OCI-LY3 (cell line): ENCODE results near the gene WTIP.

Experiments
- H2AFZ ChIP-seq: fragments of 200-600, 300-600 bp; shearing (Covaris generic); 2 replicates; pipeline ENCODE4 v1.6.0; 2014; ENCODE audit warnings: antibody characterized with exemption, low read depth, low read length
- H3K27ac ChIP-seq: fragments of 200-600, 300-600 bp; sonication (generic); 2 replicates; pipeline ENCODE4 v1.5.1; 2014; ENCODE audit warnings: mild to moderate bottlenecking, low read length, moderate library complexity, mixed read lengths
- H3K27me3 ChIP-seq: fragments of 200-600, 300-600 bp; sonication (generic); 2 replicates; pipeline ENCODE4 v1.6.1; 2014; ENCODE audit warnings: low read depth, low read length, mixed read lengths
- H3K36me3 ChIP-seq: fragments of 200-600, 300-600 bp; sonication (generic); replicated peaks from 2 replicates; pipeline ENCODE3; 2014; ENCODE audit warnings: low read depth, low read length, mixed read lengths
- H3K4me1 ChIP-seq: fragments of 300-600, 200-600 bp; sonication (generic); 2 replicates; pipeline ENCODE4 v1.6.1; 2014; ENCODE audit warnings: low read length, mixed read lengths
- H3K4me2 ChIP-seq: fragments of 200-600, 300-600 bp; sonication (generic); 2 replicates; pipeline ENCODE4 v1.6.1; 2014; ENCODE audit warnings: low read length, mixed read lengths
- H3K4me3 ChIP-seq: fragments of 300-600, 200-600 bp; sonication (generic); 2 replicates; pipeline ENCODE4 v1.5.1; 2014; ENCODE audit warnings: antibody characterized with exemption, mild to moderate bottlenecking, low read length, moderate library complexity
- H3K79me2 ChIP-seq: fragments of 300-600, 200-600 bp; shearing (Covaris generic); 2 replicates; pipeline ENCODE4 v1.6.1; 2014; ENCODE audit warnings: mild to moderate bottlenecking, low read length, mixed read lengths
- H3K9ac ChIP-seq: fragments of 300-600, 200-600 bp; shearing (Covaris generic); 2 replicates; pipeline ENCODE4 v1.6.0; 2014; ENCODE audit warnings: mild to moderate bottlenecking, low read length, moderate library complexity
- H3K9me3 ChIP-seq: fragments of 200-600, 300-600 bp; shearing (Covaris generic); 2 replicates; pipeline ENCODE4 v1.6.1; 2014; ENCODE audit warnings: low read length, mixed read lengths; ENCODE audit not compliant: insufficient read depth
- H4K20me1 ChIP-seq: fragments of 200-600, 300-600 bp; sonication (generic); 2 replicates; pipeline ENCODE4 v1.6.1; 2016; ENCODE audit warnings: low read length, mixed read lengths; ENCODE audit not compliant: insufficient read depth
- EZH2phosphoT487 ChIP-seq: fragments of 200-600 bp; shearing (Covaris generic); IDR thresholded peaks from 2 replicates; pipeline ENCODE4 v1.6.1; 2018; ENCODE audit warnings: antibody characterized with exemption, mixed run types, low read depth
- TF ChIP-seq, protein P1 (sequence below): fragments of 200-600, 300-600 bp; sonication (generic); IDR thresholded peaks from 2 replicates; pipeline ENCODE4 v1.5.1; 2014; ENCODE audit warnings: antibody characterized with exemption, low read length, low read depth

The WTIP gene

DNA sequence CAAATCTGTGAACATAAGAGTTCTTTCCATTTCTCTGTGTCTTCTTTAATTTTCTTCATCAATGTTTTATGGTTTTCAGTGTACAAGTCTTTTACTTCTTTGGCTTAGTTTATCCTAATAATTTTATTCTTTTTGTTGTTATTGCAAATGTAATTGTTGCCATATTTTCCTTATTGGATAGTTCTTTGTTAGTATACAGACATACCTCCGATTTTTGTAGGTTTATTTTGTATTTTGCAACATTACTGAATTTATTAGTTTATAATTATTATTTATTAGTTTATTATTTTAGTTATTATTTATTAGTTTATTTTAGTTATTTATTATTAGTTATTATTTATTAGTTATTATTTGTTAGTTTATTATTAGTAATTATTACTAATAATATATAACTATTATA, 43.4 kb downstream of the WTIP start:
- no peak overlapping the region for H3K4me3 ChIP-seq
- H3K79me2 ChIP-seq: no peaks in the 10 kb centered on the region
- no peak overlapping the region for H2AFZ ChIP-seq
- peaks cover 13% of the 10 kb centered on the region; the same call in 1 of the 2 replicates for H3K27me3 ChIP-seq
- H4K20me1 ChIP-seq: no peaks in the 10 kb centered on the region
- no peaks in the 10 kb centered on the region for H3K9me3 ChIP-seq
- TF ChIP-seq, protein P1, sequence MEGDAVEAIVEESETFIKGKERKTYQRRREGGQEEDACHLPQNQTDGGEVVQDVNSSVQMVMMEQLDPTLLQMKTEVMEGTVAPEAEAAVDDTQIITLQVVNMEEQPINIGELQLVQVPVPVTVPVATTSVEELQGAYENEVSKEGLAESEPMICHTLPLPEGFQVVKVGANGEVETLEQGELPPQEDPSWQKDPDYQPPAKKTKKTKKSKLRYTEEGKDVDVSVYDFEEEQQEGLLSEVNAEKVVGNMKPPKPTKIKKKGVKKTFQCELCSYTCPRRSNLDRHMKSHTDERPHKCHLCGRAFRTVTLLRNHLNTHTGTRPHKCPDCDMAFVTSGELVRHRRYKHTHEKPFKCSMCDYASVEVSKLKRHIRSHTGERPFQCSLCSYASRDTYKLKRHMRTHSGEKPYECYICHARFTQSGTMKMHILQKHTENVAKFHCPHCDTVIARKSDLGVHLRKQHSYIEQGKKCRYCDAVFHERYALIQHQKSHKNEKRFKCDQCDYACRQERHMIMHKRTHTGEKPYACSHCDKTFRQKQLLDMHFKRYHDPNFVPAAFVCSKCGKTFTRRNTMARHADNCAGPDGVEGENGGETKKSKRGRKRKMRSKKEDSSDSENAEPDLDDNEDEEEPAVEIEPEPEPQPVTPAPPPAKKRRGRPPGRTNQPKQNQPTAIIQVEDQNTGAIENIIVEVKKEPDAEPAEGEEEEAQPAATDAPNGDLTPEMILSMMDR: no peak
- TF ChIP-seq EZH2phosphoT487: no peak
- no peak overlapping the region for H3K4me2 ChIP-seq
- no peak overlapping the region for H3K9ac ChIP-seq
- H3K27ac ChIP-seq: no peak overlapping the region
- H3K4me1 ChIP-seq: no peaks in the 10 kb centered on the region
- H3K36me3 ChIP-seq: no peaks in the 10 kb centered on the region

DNA sequence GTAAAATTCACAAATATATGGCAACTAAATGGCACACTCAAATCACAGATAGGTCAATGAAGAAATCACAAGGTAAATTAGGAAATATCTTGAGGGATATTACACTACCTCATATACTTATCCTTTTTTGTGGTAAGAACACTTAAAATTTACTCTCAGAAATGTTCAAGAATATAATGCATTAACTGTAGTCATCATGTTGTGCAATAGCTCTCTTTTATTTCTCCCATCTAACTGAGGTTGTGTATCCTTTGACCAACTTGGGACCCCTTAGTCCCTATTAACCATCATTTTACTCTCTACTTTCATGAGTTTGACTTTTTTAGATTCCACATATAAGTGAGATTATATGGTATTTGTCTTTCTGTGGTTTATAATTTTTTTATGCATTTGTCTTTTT, 52.6 kb downstream of the WTIP start:
- Histone ChIP-seq H2AFZ (no peak overlapping the region), H3K4me1 (no peaks in the 10 kb centered on the region), H3K27me3 (peaks cover 37% of the 10 kb centered on the region), H3K9ac (no peak overlapping the region), H3K4me2 (no peak overlapping the region), H3K9me3 (no peaks in the 10 kb centered on the region), H4K20me1 (no peaks in the 10 kb centered on the region), H3K36me3 (no peaks in the 10 kb centered on the region), H3K27ac (no peak overlapping the region), H3K4me3 (no peak overlapping the region), H3K79me2 (no peaks in the 10 kb centered on the region)
- TF ChIP-seq, protein P1: no peak
- no peak for TF ChIP-seq EZH2phosphoT487

DNA sequence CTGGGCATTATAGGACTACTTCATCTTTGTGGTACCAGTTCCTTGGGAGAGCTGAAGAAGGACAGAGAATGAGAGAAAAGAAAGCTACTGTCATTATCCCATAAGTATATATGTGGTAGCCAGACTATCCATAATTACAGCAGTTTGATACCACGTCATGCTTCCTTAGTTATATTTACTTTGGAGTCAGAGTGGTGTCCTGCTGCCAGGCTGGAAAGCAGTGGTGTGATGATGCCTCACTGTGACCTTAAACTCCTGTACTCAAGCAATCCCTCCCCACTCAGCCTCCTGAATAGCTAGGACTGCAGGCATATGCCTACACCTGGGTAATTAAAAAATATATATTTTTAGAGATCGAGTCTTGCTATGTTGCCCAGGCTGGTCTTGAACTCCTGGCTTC, 57.8 kb downstream of the WTIP start:
- TF ChIP-seq EZH2phosphoT487: no peak
- TF ChIP-seq, protein P1: no peak
- no peak overlapping the region for H2AFZ ChIP-seq
- H3K79me2 ChIP-seq: no peaks in the 10 kb centered on the region

DNA sequence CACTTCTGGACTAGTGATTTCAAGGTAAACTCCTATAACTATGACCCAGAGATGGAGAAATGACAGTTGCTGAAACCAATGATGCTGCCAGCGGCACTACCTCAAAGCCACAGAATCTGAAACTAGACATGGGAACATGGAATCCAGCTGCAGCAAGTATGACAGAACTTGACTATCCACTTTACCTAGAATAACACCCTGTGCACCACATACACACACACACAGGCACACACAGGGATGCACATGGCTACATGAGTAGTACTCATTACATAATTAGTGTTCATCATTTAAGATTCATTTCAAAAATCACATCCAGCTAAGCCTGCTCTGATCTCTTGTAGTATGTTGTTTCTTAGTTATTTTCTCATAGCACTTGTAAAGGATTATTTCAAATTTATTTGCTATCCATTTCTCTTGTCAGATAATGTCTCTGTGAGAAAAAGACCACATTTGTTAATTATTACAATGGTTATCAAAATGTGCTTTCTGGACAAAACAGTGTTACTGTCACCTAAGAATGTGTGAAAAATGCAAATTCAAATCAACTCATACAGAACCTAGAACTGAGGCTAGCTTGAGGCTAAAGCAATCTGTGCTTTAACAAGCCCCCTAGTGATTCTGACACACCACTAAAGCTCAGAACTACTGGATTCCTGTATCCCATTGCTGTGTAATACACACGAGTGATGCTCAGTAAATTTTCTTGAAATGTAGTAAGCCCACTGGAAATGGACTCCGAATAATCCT, 59.4 kb downstream of the WTIP start:
- no peak for TF ChIP-seq EZH2phosphoT487
- TF ChIP-seq, protein P1: no peak
- Histone ChIP-seq H3K4me2 (no peak overlapping the region), H3K4me3 (no peak overlapping the region), H2AFZ (no peak overlapping the region), H3K27ac (no peak overlapping the region), H3K27me3 (peaks cover 19% of the 10 kb centered on the region), H3K79me2 (no peaks in the 10 kb centered on the region), H3K4me1 (no peaks in the 10 kb centered on the region), H3K36me3 (no peaks in the 10 kb centered on the region), H4K20me1 (no peaks in the 10 kb centered on the region), H3K9ac (no peak overlapping the region), H3K9me3 (peaks cover 3% of the 10 kb centered on the region; the same call in 1 of the 2 replicates)

More for the DNA sequence above, 57.8 kb downstream of the WTIP start:
- H4K20me1 ChIP-seq: no peaks in the 10 kb centered on the region
- no peak overlapping the region for H3K9ac ChIP-seq
- no peaks in the 10 kb centered on the region for H3K36me3 ChIP-seq
- peaks cover 23% of the 10 kb centered on the region for H3K27me3 ChIP-seq
- peaks cover 3% of the 10 kb centered on the region; the same call in 1 of the 2 replicates for H3K9me3 ChIP-seq
- no peak overlapping the region for H3K4me3 ChIP-seq
- H3K4me1 ChIP-seq: no peaks in the 10 kb centered on the region
- no peak overlapping the region for H3K27ac ChIP-seq
- no peak overlapping the region for H3K4me2 ChIP-seq
